Stomach (tissue), 4 donors: ENCODE data around the gene LAMTOR3.

Experiments
- CTCF ChIP-seq, 7 experiments: fragments of 450-650 bp in 4 of 7; fragments of 200-600 bp in 3 of 7; sonication (generic) in 3 of 7; IDR thresholded peaks; one replicate each; pipeline ENCODE4 v1.5.1; 2016 to 2019; ENCODE audit warnings: antibody characterized with exemption in 7 of 7, control low read depth in 2 of 7, mild to moderate bottlenecking in 1 of 7
- EP300 ChIP-seq: sonication (generic); formaldehyde crosslinking; IDR thresholded peaks from one replicate; pipeline ENCODE4 v1.6.1; 2017; ENCODE audit warnings: antibody characterized with exemption
- POLR2A ChIP-seq, 4 donors: fragments of 450-650 bp; IDR thresholded peaks; one replicate each; pipeline ENCODE4 v1.6.1; 2016; ENCODE audit warnings: antibody characterized with exemption in 4 of 4, control low read depth in 2 of 4, mild to moderate bottlenecking in 1 of 4, moderate library complexity in 1 of 4
- POLR2AphosphoS5 ChIP-seq, 3 donors: sonication (generic); formaldehyde crosslinking; IDR thresholded peaks; one replicate each; pipeline ENCODE4 v1.6.1; 2016; ENCODE audit warnings: antibody characterized with exemption in 3 of 3

GRCh38 chr4:99855678-99856077, 38.5 kb downstream of the LAMTOR3 start:
- TF ChIP-seq CTCF (IDR thresholded peaks at IDR 0.05) (no peak), POLR2A (IDR thresholded peaks at IDR 0.05) (no peak), POLR2AphosphoS5 (IDR thresholded peaks at IDR 0.05) (no peak), EP300 (no peak)
